Hypothalamus (tissue), 51 donors: ENCODE measurements around the gene PML.
"Not testable (repeated sequence)": the region's sequence is repeated elsewhere in the genome, so short reads cannot be mapped to it uniquely, and the experiment has no call there.

ENCODE experiments used
- DNase-seq, 51 donors: peaks; one replicate each; lab custom pipeline; 2025; lab: John Stamatoyannopoulos, UW

PML gene

DNA sequence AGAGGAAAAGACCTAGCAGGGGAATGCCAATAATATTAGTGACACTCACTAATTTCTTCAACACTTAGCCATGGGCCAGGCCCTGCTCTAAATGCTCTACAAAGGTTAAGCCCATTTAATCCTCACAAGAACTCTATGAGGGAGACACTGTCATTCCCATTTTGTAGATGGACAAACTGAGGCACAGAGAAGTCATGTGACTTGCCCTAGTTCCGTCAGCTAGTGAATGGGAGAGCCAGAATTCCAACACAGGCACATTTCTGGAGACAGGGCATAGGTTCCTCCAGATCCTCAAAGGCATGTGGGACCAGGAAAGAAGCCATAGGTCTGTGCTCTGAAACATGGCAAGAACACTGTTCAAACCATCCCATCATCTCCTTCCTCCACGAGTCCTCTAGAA, 36.7 kb upstream of the PML start:
- no peak for DNase-seq

DNA sequence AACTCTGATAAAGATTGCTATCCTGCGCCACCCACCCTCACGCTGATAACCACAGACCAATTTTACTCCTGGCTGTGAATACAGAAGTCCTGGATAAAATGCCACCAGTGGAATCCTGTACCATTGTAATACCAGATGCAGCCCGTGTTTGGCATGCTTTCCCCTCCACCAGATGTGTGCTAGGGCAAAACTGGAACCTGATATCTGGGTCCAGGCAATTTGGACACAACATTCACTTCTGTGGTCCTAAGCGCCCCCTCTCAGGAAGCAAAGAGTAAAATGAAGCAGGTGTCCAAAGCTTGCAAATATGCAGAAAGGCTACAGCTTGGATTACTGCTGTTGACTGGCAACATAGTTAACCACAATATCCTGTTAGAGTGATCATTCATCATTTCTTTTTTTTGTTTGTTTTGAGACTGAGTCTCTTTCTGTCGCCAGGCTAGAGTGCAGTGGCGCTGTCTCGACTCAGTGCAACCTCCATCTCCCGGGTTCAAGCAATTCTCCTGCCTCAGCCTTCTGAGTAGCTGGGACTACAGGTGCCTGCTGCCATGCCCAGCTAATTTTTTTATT, 35.4 kb upstream of the PML start:
- no peak for DNase-seq

- DNase-seq, result no peak
Measured at GRCh38 chr15:73959801-73960200, 34.7 kb upstream of the PML start.

DNA sequence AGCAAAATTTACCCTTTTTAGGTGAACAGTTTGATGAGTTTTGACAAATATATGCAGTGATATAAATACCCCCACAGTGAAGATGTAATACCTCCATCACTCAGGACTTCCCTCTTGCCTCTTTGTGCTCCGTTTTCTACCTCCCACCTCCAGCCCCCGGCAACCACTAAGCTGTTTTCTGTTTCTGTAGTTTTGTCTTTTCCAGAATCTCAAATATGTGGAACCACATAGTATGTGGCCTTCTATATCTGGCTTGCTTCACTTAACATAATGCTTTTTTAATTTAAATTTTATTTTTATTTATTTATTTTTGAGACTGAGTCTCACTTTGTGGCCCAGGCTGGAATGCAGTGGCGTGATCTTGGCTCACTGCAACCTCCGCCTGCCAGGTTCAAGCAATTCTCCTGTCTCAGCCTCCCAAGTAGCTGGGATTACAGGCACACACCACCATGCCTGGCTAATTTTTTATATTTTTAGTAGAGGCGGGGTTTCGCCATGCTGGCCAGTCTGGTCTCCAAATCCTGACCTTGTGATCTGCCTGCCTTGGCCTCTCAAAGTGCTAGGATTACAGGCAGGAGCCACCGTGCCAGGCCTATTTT, 33.9 kb upstream of the PML start:
- not testable (repeated sequence) for DNase-seq

DNA sequence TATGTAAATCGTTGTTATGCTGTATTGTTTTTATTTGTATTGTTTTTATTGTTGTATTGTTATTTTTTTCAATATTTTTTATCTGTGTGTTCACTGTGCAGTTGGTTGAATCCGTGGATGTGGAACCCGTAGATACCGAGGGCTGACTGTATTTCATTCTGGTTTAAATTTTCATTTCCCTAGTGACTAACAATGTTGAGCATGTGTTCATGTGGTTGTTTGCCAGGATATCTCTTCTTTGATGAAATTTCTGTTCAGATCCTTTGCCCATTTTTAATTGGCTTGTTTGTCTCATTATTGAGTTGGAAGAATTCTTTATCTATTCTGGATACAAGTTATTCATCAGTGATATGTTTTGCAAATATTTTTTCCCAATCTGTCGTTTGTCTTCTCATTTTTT, 32.1 kb upstream of the PML start:
- no peak for DNase-seq

- peak in 48 of 51 donors; percentile 5 to 82 (median 36) for DNase-seq
Measured at GRCh38 chr15:73964736-73965093, 29.8 kb upstream of the PML start.

DNA sequence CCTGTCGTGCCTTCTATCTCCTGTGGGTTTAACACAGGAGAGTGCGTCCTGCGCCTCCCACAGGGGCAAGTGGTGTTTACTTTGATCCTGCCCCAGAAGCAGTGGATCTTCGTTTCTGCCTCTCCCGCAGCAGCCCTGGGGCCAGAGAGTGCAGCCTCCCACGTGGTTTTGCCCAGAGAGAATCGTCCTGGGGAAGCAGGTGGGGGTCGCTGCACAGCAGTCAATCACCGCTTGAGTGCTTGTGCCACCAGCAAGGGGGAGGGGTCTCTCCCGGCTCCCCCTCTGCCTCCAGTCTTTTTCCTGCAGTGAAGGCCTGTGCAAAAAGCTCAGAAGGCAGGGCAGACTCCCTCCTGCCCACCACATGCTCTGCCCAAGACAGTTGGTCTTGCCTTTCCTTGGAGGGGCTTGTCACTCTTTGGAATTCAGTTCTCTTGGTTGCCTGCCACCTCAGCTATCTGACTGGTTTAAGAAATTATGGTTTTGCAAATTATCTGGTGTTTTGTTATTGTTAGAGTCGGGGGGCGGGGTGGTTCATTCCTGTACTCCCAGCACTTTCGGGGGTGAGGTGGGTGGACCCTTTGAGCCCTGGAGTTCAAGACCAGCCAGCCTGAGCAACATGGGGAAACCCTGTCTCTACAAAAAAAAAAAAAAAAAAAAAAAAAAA, 29.3 kb upstream of the PML start:
- no peak for DNase-seq

- DNase-seq, result no peak
Measured at GRCh38 chr15:73965758-73966113, 28.8 kb upstream of the PML start.

GRCh38 chr15:73968461-73968860, 26.1 kb upstream of the PML start:
- no peak for DNase-seq

- DNase-seq, result no peak
Measured at GRCh38 chr15:73969151-73969759, 25.3 kb upstream of the PML start.

DNA sequence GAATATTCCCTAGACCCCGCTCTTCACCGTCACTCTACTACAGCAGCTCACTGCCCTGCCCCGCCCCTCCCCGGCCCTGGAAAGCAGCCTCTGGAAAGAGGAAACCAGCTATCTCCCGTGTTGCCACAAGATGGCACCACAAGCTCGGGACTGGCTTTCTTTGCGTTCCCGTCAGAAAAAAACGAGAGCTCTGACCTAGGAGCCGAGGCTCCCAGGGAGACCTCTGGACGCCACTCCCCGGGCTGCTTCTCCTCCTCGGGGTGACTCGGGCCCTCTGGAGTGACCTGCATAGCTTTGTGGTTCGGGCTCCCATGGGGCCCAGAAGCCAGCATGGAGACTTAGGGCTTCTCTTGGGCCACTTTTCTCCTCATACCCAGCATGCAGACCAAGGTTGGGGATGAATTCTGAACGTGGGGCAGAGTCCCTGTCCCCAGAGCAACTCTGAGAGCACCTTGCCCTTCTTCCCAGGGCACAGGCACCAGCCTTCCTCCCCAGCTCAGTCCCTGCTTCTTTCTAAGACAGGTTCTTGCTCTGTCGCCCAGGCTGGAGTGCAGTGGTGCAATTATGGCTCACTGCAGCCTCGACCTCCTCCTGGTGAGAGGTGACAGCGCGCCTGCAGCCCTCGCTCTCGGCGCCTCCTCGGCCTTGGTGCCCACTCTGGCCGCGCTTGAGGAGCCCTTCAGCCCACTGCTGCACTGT, 21.4 kb upstream of the PML start:
- peak in 45 of 51 donors; percentile 12 to 82 (median 57) for DNase-seq

- DNase-seq, result not testable (repeated sequence)
Measured at GRCh38 chr15:73973683-73974200, 20.8 kb upstream of the PML start.

DNA sequence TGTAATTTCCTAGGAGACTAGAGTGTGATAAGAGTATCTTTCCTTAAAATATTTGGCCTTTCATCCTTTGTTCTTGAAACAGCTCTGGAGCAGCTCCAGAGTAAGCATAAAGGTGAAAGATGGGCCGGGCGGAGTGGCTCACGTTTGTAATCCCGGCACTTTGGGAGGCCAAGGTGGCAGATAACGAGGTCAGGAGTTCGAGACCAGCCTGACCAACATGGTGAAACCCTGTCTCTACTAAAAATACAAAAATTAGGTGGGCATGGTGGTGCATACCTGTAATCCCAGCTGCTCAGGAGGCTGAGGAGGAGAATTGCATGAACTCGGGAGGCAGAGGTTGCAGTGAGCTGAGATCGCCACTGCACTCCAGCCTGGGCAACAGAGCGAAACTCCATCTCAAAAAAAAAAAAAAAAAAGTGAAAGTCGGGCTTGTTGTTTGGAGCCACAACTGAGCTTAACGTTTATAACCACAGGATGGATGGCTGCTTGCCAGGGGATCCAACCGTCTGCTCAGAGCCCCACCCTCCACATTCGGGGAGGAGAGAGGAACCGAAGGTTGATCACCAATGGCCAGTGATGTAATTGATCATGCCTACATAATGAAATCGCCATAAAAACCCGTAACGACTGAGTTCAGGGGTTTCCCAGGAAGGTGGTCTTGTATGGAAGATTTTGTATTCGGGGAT, 18.9 kb upstream of the PML start:
- DNase-seq, result not testable (repeated sequence)

GRCh38 chr15:73978896-73979295, 15.6 kb upstream of the PML start:
- DNase-seq, result no peak

- DNase-seq, result no peak
Measured at GRCh38 chr15:73979636-73980035, 14.9 kb upstream of the PML start.

- no peak for DNase-seq
Measured at GRCh38 chr15:73981761-73982221, 12.7 kb upstream of the PML start.

- DNase-seq, result peak in 38 of 51 donors; percentile 12 to 83 (median 60)
Measured at GRCh38 chr15:73982222-73982962, 12.1 kb upstream of the PML start.

- peak in 6 of 51 donors; percentile 28 to 58 (median 38) for DNase-seq
Measured at GRCh38 chr15:73983211-73983727, 11.2 kb upstream of the PML start.

DNA sequence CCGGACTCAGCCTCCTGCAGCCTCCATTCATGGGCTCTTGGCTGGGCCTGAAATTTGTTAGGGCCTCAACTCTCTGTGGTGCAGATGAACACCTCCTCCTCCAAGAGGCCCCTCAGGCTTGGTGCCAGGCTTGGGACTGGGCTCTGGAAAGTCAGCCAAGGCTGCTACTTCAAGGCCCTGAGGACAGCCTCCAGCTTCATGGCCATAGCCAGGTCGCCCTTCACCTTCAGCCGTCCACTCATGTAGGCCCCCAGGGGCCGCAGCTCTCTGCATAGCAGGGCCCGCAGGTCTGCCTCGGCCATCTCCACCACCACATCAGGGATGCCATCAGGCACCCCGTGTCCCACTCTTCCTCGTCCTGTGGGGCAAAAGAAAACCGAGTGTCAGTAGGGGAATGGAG, 10.7 kb upstream of the PML start:
- DNase-seq, result no peak
